GM18909 (cell line): ENCODE results near the gene CRELD2.

ENCODE experiments used
- ATAC-seq: cut with Tn5 transposase; IDR thresholded peaks from one replicate; pipeline ENCODE4 v1.9.1; 2021; ENCODE audit warnings: mild to moderate bottlenecking; ENCODE audit not compliant: unreplicated experiment, poor library complexity

CRELD2 gene

DNA sequence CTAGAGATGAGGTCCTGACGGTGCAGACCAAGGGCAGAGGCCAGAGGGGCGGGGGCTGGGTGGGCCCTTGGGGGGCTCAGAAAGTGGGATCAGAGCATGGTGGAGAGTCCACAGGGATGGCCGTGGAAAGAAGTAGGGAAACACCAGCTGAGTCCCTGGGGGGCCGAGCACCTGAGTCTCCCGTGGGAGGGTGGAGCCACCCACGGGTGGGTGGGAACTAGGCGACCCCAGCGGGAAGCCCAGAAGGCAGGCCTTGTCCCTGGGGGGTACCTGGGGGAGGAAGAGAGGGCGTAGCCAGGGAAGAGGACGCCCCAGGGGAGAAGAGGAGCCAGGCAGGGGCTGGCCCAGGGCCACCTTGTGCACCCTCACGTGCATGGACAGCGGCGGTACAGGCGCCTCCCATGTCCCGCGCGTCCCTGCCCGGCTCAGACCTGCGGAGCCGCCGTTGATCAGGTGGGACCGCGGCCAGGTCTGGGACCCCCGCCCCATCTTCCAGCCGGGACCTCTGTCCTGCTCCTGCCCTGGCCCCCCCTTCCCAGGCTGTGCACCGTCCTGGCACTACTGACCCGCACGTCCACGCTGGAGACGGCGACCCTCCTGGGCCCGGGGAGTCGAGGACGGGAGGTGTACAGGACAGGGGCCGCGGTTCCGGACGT, 10.2 kb downstream of the CRELD2 start:
- no peak for ATAC-seq

DNA sequence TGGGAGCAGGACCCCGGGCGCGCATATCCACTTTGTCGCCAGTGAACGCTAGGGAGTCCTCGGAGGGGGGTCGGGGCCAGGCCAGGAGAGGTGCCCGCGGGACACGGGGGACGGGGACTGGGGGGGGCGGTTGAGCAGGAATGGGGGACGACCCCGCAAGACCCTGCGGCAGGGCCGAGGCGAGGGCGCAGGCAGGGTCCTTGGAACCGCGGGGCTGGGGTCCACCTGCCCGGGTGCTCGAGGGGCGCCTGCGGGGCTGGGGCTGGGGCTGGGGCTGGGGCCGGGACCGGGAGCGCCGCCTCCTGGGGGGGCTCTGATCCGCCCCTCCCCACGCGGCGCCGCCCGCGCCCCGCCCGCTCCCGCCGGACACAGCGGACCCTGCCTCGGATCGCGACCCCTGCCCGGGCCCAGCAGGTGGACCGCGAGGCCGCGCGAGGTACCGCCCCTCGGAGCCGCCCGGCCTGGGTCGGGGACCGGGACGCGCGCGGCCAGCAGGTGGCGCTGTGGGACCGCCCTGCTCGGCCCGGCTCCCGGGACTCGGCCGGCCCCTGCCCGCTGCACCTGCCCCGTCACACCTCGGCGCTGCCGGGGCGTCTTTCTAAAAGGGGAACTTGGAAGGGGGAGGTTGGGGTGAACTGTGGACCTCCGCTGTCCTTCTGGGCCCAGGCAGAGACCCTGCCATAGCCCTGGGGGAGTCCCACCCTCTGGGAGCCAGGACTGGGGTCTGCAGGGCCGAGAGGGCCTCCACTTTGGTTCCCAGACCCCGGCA, 11.0 kb downstream of the CRELD2 start:
- ATAC-seq: no peak

DNA sequence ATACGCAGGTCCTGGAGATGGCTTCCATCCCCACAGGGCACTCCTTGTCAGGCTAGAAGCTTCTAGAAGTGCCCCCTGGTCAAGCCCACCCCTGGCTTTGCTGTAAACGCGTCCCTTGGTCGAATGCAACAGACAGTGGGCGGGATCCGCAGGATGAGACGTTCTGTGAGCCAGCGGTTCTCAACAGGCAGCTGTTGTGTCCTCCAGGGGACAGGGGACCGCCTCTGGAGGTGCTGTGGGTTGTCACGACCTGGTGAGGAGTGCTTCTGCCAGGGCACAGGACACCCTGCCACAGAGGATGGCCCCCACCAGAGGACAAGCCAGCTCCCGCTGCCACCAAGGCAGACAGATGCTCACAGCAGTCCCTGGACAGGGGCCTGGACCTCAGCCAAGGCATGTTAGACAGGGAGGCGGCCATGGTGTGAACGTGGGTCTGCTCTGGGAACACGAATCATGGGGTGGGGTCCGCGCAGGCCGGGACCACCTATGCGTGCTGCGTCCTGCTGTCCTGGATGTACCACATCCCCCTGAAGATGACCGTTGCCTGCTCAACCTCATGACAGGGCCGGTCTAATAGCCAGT, 11.7 kb downstream of the CRELD2 start:
- ATAC-seq: no peak

DNA sequence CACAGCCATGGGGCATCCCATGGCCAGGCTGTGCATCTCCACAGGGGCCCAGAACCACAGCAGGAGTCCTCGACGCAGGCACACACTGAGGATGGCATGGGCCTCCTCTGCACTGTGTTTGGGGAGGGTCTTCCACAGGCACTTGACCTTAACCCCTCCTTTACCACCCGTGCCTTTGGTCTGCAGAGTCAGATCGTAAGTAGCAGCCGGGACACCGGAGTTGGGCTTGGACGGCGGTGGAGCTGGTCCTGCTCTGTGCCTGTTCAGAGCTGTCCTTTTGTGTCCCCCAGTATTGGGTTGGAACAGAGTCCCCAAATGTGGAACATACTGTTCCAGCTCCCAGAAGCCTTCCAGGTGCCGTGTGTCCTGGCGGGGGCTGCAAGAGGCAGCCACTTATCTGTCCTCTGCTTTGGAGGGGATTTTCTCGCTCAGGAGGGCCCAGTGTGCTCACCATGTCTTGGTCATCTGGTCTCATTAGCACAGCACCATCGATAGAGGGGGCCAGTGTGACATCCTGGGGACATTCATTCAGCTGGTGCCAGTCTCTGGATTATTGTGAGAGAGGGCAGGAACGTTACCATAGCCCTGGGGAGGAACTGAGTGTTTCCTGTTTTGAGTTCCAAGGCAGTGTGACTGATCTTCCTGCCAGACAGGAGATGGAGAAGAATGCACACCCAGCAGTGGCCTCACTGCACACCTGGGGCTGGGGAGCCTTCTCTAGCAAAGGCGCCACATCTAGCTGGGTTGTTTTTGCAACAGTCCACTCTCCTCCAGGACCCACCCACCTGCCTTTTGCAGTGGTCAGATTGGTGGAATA, 12.4 kb downstream of the CRELD2 start:
- no peak for ATAC-seq

DNA sequence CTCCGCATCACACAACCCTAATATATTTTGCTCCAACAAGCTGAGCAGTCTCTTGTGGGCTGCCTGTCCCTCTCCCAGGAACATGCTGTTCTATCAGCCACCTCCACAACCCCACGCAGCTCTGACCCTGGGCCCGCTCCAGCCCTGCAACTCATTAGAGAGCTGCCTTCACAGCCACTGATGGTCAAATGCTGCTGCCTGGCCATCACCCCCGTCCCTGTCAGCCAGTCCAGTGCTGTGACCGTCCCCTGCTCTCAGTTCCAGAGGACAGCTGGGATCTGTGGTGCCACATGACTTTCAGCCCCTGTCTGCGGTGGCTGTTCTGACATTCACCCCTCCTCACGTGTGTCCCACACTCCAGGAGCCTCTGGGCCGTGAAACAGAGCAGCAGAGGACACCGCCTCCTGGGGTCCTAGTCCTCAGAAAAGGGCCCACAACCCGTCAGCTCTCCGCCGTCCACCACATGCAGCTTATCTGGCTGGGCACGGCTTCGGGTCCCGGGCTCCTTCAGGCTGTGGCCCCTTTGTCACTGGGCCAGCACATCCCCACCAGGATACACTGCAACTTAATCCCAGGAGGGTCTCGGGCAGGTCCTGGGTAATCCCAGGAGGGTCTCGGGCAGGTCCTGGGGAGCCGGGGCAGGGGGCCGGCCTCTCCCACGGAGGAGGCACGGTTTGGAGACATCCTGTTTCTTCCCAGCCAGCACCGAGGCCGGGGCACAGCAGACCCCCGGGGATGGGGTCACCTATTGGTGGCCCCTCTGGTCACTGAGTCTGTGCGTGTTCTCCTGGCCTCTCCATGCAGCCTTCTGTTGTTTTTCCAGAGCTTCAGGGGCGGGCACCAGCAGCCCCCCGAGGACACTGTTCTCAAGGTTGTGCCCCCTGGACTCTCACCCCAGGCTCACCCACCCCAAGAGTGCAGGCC, 15.1 kb downstream of the CRELD2 start:
- no peak for ATAC-seq

DNA sequence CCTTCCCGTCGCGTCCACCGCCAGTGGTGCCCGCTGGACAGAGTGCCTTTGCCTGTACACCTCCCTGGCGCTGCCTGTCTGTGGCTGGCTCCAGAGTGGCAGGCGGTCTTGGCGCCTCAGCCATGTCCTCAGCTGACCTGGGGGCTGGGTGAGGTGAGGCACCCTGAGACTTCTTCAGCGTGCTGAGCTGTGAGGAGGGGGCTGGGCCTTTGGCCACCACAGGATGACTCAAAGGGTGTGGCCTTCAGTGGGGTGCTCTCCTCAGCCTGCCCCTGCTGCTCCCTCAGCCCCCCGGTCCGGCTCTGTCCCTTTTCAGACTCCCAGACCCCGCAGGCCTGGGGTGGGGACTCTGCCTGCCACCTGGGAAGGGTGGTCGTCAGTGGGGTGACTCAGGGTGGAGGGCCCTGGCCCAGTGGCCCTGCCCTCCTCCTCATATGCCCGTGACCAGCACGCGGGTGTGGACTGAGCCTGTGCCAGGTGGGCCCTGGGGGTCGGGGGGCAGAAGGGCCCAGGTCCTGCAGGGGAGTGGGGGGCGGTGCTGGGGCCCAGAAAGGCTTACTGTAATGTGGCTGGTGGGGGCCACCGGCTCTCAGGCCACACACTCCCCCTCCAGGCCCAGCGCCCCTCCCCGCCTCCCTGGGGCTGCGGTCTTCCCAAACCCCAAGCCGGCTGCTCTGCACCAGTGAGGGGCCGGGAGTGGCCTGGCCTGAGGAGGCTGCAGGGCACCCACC, 15.9 kb downstream of the CRELD2 start:
- ATAC-seq: no peak

DNA sequence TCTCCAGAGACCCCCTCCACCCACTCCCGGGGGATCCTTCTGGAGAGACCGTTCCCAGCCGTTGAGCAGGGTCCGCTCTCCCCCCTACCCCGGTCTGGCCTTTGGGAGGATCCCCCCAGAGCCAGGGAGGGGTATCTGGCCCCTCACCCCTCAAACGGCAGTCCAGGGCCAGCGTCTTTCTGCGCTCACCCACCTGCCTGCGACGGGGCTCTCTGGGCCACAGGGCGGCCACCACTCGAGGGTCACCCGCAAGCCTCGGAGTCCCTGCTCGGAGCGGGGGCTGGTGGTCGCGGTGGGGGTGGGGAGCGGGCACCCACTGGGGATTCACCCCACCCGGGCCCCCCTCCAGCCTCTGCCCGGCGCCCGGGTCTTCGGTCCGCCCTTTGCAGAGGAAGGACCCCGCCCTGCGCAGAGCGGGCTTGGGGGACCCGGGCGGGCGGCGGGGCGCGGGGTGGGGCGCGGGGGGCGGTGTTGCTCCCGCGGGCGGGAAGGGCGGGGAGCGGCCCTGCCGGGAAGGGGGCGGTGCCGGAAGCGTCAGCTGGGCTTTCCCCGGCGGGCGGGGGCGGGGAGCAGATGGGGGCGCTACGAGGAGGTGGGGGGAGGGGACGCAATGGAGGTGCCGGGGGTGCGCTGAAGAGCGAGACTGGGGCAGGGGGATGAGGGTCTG, 16.6 kb downstream of the CRELD2 start:
- ATAC-seq: no peak

DNA sequence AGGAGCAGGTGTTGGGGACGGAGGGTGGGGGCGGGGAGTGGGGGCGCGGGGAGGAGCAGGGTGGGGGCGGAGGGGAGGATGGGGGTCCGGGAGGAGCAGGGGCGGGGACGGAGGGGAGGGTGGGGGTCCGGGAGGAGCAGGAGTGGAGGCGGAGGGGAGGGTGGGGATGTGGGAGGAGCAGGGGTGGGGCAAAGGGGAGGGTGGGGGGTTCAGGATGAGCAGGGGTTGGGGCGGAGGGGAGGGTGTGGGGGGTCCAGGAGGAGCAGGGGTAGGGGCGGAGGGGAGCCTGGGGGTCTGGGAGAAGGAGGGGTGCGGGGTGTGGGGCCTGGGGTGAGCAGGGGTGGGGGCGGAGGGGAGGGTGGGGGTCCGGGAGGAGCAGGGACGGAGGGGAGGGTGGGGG, 17.1 kb downstream of the CRELD2 start:
- ATAC-seq: no peak

DNA sequence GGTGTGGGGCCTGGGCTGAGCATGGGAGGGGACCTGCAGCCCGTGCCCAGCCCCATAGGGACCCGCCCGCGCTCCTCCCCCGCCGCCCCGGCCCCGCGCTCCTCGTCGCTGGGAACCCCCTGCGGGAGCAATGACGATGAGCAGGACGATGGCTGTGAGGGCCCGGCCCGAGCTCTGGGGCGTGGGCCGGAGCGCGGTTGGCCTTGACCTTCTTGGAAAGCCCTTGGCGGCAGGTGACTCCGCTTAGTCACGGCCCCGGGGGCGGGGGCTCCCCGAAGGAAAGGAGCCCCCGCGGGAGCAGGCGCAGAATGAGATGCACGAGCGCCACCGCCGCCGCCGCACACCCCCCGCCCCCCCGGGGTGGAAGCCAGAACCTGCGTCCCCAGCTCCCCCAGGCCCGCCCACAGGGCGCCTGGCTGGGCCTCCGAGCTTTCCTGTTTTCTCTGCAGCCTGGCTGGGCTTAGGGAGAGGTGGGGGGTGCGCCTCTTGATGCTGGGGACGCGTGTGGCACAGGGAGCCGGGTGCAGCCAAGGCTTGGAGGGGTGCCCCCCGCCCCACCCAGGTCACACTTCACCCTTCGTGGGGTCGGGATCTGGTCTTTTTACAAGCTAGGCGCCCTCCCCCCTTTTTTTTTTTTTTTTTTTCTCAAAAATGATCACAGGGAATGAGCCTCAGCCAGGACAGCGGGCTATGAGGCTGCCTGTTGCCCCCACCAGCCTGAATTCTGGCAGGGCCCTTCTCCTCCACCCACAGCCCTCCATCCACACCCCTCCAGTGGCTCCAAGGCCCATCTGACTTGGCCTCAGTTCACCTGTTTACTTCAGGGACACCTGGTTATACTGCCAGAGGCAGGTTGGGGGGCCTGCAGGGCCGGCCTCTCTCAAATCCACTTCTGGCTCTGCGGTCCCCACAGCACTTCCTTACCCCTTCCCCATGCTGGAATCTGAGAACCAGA, 17.9 kb downstream of the CRELD2 start:
- peak; percentile 65 for ATAC-seq

DNA sequence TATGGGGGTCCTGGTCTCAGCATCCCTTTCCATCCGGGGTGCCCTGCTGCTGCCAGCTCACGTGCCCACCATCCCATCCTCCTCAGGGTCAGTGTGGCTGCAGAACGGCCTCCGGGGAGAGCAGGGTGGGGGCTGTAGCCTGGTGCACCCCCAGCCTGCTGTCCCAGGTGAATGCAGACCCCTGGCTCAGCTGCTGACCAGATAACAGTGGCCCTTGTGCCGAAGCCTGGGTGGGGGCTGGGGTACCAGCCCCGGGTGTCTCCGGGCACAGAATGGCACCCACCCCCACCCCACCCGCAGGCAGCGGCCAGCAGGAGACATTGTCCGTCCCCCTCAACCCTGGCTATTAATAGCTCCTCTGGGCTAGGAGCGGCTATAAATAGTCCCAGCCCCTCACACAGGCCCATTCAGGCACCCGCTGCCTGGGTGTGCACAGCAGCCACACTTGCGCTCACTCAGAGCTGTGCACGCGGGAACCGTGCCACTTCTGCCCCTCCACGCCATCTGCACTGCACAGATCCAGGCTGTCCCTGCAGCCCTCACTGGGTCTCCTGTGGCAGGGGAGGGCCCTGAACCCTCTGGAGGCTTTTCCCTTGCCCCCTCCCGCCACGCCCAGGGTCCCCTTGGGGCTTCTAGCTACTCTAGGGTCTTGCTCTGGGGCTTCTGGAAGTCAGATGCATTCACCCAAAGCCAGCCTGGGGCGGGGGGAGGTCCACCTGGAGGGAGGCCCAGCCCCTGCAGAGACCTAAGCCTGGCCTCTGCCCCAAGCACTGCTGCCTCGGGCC, 18.7 kb downstream of the CRELD2 start:
- no peak for ATAC-seq

DNA sequence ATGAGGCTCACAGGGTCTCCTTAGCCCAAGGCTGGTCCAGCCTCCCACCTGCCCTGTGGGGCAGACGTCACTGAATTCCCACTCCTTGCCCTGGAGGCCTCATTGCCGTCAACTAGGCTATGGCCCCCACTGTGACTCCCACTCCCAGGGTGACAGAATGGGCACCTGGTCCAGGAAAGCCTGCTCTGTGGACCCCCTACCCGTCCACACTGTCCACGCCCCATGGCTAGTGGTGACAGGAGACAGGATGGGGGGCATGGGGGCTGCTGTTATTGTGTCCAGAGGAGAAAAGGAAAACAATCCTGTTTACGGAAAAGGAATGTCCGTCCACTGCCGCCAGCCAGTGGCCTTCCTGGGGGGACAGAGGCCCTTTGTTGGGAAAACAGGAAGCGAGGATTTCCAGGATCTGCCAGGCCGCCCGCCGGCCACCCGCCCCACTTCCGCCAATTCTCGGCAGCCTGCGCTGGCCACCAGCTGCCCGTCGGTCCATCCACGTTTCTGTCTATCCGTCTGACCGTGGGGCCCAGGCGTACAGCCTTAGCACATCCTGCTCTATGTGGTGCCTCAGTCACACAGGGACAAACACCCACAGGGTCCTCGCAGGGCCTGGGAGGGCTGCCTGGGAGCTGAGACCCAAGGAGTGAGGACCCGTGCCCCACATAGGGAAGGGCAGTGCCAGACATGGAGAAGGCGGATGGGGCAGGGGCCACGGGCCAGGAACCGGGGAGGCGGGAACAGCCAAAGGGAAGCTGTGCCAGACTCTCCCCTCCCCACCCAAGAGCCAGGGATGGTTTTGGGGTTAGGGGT, 19.5 kb downstream of the CRELD2 start:
- ATAC-seq: no peak

DNA sequence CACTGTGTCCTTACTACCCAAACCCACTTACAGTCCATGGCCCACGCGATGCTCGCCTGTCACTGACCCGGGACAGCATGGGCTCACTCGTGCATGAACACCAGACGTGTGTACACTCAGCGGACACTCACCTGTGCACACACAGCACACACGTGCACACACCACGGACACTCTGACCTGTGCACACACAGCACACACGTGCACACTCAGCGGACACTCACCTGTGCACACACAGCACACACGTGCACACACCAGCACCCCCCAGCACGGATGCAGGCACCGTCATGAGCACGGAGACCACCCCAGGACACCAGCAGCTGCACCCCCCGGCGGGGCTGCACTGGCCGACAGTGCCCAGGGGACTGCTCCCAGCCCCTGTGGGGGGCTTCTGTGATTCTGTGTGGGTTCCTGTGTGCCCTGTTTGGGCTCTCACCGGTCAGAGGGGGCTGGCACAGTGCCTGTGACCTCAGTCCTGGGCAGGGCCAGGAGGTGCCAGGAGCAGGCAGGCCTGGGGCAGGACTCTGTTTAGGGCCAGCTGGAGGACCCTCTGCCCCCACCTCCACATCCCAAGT, 20.2 kb downstream of the CRELD2 start:
- no peak for ATAC-seq

DNA sequence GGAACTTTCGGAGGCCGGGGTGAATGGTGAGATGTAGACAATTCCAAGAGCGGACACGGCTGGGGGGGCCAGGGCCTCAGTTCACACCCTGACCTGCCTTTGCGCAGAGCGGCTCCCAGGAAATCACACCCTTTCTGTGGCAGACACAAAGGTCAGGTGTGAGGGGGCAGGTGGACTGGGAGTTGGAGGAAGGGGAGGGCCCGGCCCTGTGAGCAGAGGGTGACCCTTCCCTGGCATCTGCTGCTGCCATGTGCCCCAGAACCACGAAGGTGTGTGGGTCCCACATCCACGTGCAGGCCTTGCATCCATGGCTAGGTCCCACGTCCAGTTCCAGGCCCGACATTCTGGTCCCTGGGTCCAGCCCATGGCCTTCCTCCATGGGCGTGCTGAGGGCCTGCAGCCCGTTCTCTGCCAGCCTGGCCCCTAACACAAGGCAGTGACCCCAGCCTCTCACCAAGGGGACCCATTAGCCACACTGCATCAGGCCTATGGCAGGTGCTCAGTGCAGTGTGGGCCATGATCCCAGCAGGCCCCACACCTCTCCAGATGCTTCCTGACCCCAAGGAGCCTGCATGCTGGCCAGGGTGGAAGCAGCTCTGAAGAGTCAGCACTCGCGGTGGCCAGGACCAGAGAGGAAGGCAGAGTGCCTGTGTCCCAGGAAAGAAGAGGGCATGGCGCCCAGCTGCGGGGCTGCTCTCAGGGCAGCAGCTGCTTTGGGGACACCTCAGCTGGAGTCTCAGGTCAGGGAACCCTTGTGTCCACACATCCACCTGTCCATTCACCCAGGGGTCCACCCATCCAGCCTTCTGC, 23.3 kb downstream of the CRELD2 start:
- no peak for ATAC-seq

DNA sequence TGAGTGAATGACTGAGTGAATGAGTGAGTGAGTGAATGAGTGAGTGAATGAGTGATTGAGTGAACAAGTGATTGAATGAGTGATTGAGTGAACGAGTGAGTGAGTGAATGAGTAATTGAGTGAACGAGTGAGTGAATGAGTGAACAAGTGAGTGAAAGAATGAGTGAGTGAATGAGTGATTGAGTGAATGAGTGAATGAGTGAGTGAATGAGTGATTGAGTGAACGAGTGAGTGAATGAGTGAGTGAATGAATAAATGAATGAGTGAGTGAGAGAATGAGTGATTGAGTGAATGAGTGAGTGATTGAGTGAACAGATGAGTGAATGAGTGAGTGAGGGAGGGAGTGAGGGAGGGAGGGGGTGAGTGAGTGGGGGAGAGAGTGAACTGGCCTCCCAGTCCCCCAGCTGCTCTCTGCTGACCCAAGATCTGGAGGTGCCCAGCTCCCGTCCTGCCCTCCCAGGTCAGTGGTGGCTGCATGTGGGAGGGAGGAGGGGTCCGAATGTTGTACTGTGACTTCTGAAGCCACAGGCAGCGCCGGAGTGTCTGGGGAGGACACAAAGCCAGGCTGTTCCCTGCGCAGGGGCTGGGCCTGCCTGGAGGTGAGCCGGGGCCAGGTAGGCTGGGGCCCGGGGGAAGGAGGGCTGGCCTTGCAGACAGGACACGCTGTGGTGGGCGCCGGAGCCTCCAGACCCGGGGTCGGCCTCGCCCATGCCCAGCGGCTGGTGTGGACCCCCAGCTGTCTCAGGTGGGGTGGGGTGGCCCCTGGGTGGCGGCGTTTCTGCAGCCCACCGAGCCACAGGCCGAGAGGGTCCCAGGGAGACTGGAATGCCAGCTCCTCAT, 24.4 kb downstream of the CRELD2 start:
- no peak for ATAC-seq
